Fibroblast of villous mesenchyme (primary cell): ENCODE data around the gene MPO. TPM values are rescaled to one million over a fixed set of nuclear protein-coding genes. Genes with fewer than 3 reads are reported as not detected.

Experiments used
- DNase-seq: peaks from one replicate; pipeline ENCODE4 v3.0.0-alpha.2; 2010; ENCODE audit warnings: low read depth
- H3K4me3 ChIP-seq: 2 replicates; pipeline ENCODE4 v1.5.1; 2011; ENCODE audit warnings: low read depth, mild to moderate bottlenecking, low read length
- CTCF ChIP-seq: IDR thresholded peaks from 2 replicates; pipeline ENCODE4 v1.5.1; 2012; ENCODE audit warnings: low read depth, mild to moderate bottlenecking, low read length; ENCODE audit not compliant: insufficient read depth
- total RNA-seq: library from RNA; depleted of rRNA; stranded (reverse); fragments of >200 nt; gene quantifications from 2 replicates; pipeline ENCODE4 v1.2.3, GENCODE V29; 2012

MPO gene
- total RNA-seq, 1 donor: not detected

- no peak for TF ChIP-seq CTCF
- no peak overlapping the region for H3K4me3 ChIP-seq
- DNase-seq: no peak
Observed at GRCh38 chr17:58322581-58323185, 41.9 kb upstream of the MPO start.

GRCh38 chr17:58321571-58322525 lies 41.1 kb upstream of the MPO start:
- no peak for DNase-seq
- no peak for TF ChIP-seq CTCF
- H3K4me3 ChIP-seq: no peak overlapping the region

GRCh38 chr17:58320570-58321323 lies 40.0 kb upstream of the MPO start:
- H3K4me3 ChIP-seq: no peak overlapping the region
- DNase-seq: no peak
- TF ChIP-seq CTCF: no peak

- H3K4me3 ChIP-seq: no peak overlapping the region
- DNase-seq: no peak
- no peak for TF ChIP-seq CTCF
Observed at GRCh38 chr17:58320163-58320558, 39.4 kb upstream of the MPO start.

- H3K4me3 ChIP-seq: no peak overlapping the region
- no peak for TF ChIP-seq CTCF
- no peak for DNase-seq
Observed at GRCh38 chr17:58319173-58320162, 38.7 kb upstream of the MPO start.
